Tibial artery (tissue), 4 donors: ENCODE measurements around the gene INSYN2B.

ENCODE experiments used
- DNase-seq, 2 donors: peaks; one replicate each; pipeline ENCODE4 v3.0.0-alpha.2; 2019
- H3K27ac ChIP-seq, 2 donors: fragments of 200-600 bp; sonication (generic) in 1 of 2; 1 replicate in 1 of 2; 2 replicates in 1 of 2; pipeline ENCODE4 v1.5.1; 2018 to 2019; ENCODE audit warnings: mild to moderate bottlenecking in 1 of 2
- H3K27me3 ChIP-seq, 2 donors: fragments of 200-600 bp; sonication (generic) in 1 of 2; one replicate each; pipeline versions ENCODE4 v1.5.1 to v1.6.0; 2016 to 2019
- H3K36me3 ChIP-seq, 3 donors: fragments of 200-600 bp; sonication (generic) in 2 of 3; one replicate each; pipeline ENCODE4 v1.5.1; 2016 to 2019; ENCODE audit warnings: mild to moderate bottlenecking in 2 of 3
- H3K4me1 ChIP-seq, 4 donors: fragments of 200-600 bp; sonication (generic) in 2 of 4; 1 replicate in 3 of 4; 2 replicates in 1 of 4; pipeline ENCODE4 v1.5.1; 2016 to 2019
- H3K4me3 ChIP-seq, 2 donors: fragments of 200-600 bp; sonication (generic) in 1 of 2; 1 replicate in 1 of 2; 2 replicates in 1 of 2; pipeline ENCODE4 v1.5.1; 2018 to 2019; ENCODE audit warnings: mild to moderate bottlenecking in 2 of 2
- H3K9me3 ChIP-seq, 3 donors: fragments of 200-600 bp; sonication (generic) in 1 of 3; one replicate each; pipeline ENCODE4 v1.5.1; 2016 to 2019
- CTCF ChIP-seq, 2 experiments: fragments of 200-600 bp in 1 of 2; fragments of 450-650 bp in 1 of 2; IDR thresholded peaks; one replicate each; pipeline ENCODE4 v1.5.1; 2017 to 2019; ENCODE audit warnings: antibody characterized with exemption in 2 of 2, mild to moderate bottlenecking in 1 of 2, moderate library complexity in 1 of 2
- intact Hi-C: fragments of 100-400 bp; cut with DNase I; formaldehyde crosslinking; loops from one replicate; pipeline ENCODE4 v1.15.0; 2023; ENCODE audit warnings: low total_unique reads

Gene INSYN2B

GRCh38 chr5:169875731-169876130, 104.6 kb downstream of the INSYN2B start:
- intact Hi-C loops, result no loop called here
- Histone ChIP-seq H3K36me3 (no peaks in the 10 kb centered on the region), H3K27ac (peak overlapping the region in 1 of 2 donors; percentile 9), H3K4me1 (no peaks in the 10 kb centered on the region), H3K4me3 (no peak overlapping the region), H3K9me3 (no peaks in the 10 kb centered on the region), H3K27me3 (no peaks in the 10 kb centered on the region)
- TF ChIP-seq CTCF (IDR thresholded peaks at IDR 0.05), result no peak
- DNase-seq, result no peak

- Histone ChIP-seq H3K27me3 (no peaks in the 10 kb centered on the region), H3K36me3 (no peaks in the 10 kb centered on the region), H3K4me3 (no peak overlapping the region), H3K27ac (peak overlapping the region in 1 of 2 donors; percentile 9), H3K4me1 (no peaks in the 10 kb centered on the region), H3K9me3 (no peaks in the 10 kb centered on the region)
- no peak for TF ChIP-seq CTCF (IDR thresholded peaks at IDR 0.05)
- intact Hi-C loops, result no loop called here
- DNase-seq, result peak in 1 of 2 donors; percentile 58
Measured at GRCh38 chr5:169875091-169875728, 105.1 kb downstream of the INSYN2B start.

- intact Hi-C loops, result no loop called here
- Histone ChIP-seq H3K4me1 (no peaks in the 10 kb centered on the region), H3K27ac (no peak overlapping the region), H3K36me3 (no peaks in the 10 kb centered on the region), H3K9me3 (no peaks in the 10 kb centered on the region), H3K27me3 (no peaks in the 10 kb centered on the region), H3K4me3 (no peak overlapping the region)
- DNase-seq, result no peak
- no peak for TF ChIP-seq CTCF (IDR thresholded peaks at IDR 0.05)
Measured at GRCh38 chr5:169874621-169875020, 105.7 kb downstream of the INSYN2B start.

GRCh38 chr5:169873642-169874041, 106.7 kb downstream of the INSYN2B start:
- TF ChIP-seq CTCF (IDR thresholded peaks at IDR 0.05), result no peak
- H3K27me3 ChIP-seq, result no peaks in the 10 kb centered on the region
- H3K9me3 ChIP-seq, result no peaks in the 10 kb centered on the region
- no peaks in the 10 kb centered on the region for H3K36me3 ChIP-seq
- intact Hi-C loops, result no loop called here
- no peak for DNase-seq
- no peaks in the 10 kb centered on the region for H3K4me1 ChIP-seq
- H3K27ac ChIP-seq, result no peak overlapping the region
- no peak overlapping the region for H3K4me3 ChIP-seq

- intact Hi-C loops, result no loop called here
- Histone ChIP-seq H3K9me3 (no peaks in the 10 kb centered on the region), H3K36me3 (no peaks in the 10 kb centered on the region), H3K4me1 (no peaks in the 10 kb centered on the region), H3K27ac (no peak overlapping the region), H3K4me3 (no peak overlapping the region), H3K27me3 (no peaks in the 10 kb centered on the region)
- DNase-seq, result no peak
- no peak for TF ChIP-seq CTCF (IDR thresholded peaks at IDR 0.05)
Measured at GRCh38 chr5:169871826-169872490, 108.3 kb downstream of the INSYN2B start.
